Calu3 (cell line): Measurements from ENCODE around the gene SSBP2. TPM values are rescaled to one million over a fixed set of nuclear protein-coding genes. Genes with fewer than 3 reads are reported as not detected.

Source experiments
- BruUV-seq: library from RNA; stranded (reverse); fragments of 400-500 nt; replicated peaks from 2 replicates; lab custom pipeline; 2021; lab: Mats Ljungman, UMichigan
- CTCF ChIA-PET: fragments of 300-600 bp; sonication (Branson Sonifier 250); formaldehyde crosslinking; loops from one replicate; lab custom pipeline; 2022; ENCODE audit warnings: antibody characterized with exemption; lab: Charles Lee
- DNase-seq: peaks from one replicate; pipeline ENCODE4 v3.0.0; 2022
- H3K27ac Mint-ChIP-seq: one replicate; pipeline ENCODE4 v1.8.0; 2022; ENCODE audit warnings: mixed read lengths; ENCODE audit not compliant: unreplicated experiment
- H3K27me3 Mint-ChIP-seq: one replicate; pipeline ENCODE4 v1.8.0; 2022; ENCODE audit warnings: mixed read lengths; ENCODE audit not compliant: unreplicated experiment
- H3K36me3 Mint-ChIP-seq: one replicate; pipeline ENCODE4 v1.8.0; 2022; ENCODE audit warnings: mild to moderate bottlenecking, moderate library complexity, mixed read lengths; ENCODE audit not compliant: insufficient read depth, unreplicated experiment
- H3K4me1 Mint-ChIP-seq: one replicate; pipeline ENCODE4 v1.8.0; 2022; ENCODE audit warnings: mild to moderate bottlenecking, low read depth, mixed read lengths; ENCODE audit not compliant: unreplicated experiment
- H3K4me3 Mint-ChIP-seq: one replicate; pipeline ENCODE4 v1.8.0; 2022; ENCODE audit warnings: mild to moderate bottlenecking, low read depth, moderate library complexity, mixed read lengths; ENCODE audit not compliant: unreplicated experiment
- H3K9me3 Mint-ChIP-seq: one replicate; pipeline ENCODE4 v1.8.0; 2022; ENCODE audit warnings: low read depth, mixed read lengths; ENCODE audit not compliant: unreplicated experiment
- CTCF ChIP-seq: fragments of 200-600 bp; IDR thresholded peaks from one replicate; pipeline ENCODE4 v1.8.0; 2022; ENCODE audit warnings: antibody characterized with exemption; ENCODE audit not compliant: unreplicated experiment
- intact Hi-C: fragments of 100-400 bp; cut with micrococcal nuclease; formaldehyde crosslinking; loops from one replicate; pipeline ENCODE4 v1.10.0; 2022; ENCODE audit not compliant: unreplicated experiment
- total RNA-seq: library from RNA; stranded (reverse); gene quantifications from 2 replicates; pipeline ENCODE4 v1.2.3, GENCODE V29; 2022

The SSBP2 gene
- total RNA-seq, 1 experiment from 2014 or later, result 18.9 TPM

DNA sequence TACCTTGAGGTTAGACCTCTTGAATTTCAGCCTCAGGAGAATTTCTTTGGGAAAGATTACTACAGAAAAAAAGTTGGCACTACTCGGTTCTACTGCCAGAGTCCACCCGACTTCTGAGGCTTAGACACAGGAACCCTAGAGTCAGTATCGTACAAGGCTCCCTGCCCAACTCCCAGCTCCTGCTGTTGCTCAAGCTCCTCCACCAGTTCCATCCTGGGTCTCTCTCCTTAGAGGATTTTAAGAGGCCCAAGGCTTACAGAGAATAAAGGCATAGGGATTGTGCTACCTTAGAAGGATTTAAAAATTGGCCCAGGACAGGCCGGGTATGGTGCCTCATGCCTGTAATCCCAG, 29.0 kb upstream of the SSBP2 start:
- H3K27me3 Mint-ChIP-seq, result no peaks in the 10 kb centered on the region
- H3K4me1 Mint-ChIP-seq, result peaks cover 16% of the 10 kb centered on the region
- H3K27ac Mint-ChIP-seq, result no peak overlapping the region
- no peaks in the 10 kb centered on the region for H3K9me3 Mint-ChIP-seq
- intact Hi-C loops, result no loop called here
- no peak overlapping the region for H3K4me3 Mint-ChIP-seq
- no peak for DNase-seq
- no peak for TF ChIP-seq CTCF
- H3K36me3 Mint-ChIP-seq, result no peaks in the 10 kb centered on the region
- CTCF ChIA-PET, result interaction anchor here (0.9 to 1.8 kb wide), 4 partner anchors 11 to 58 kb away, joined by 4 to 6 read pairs (median 4); partner anchors contain the start of gene SSBP2
- no TSS peak for BruUV-seq

DNA sequence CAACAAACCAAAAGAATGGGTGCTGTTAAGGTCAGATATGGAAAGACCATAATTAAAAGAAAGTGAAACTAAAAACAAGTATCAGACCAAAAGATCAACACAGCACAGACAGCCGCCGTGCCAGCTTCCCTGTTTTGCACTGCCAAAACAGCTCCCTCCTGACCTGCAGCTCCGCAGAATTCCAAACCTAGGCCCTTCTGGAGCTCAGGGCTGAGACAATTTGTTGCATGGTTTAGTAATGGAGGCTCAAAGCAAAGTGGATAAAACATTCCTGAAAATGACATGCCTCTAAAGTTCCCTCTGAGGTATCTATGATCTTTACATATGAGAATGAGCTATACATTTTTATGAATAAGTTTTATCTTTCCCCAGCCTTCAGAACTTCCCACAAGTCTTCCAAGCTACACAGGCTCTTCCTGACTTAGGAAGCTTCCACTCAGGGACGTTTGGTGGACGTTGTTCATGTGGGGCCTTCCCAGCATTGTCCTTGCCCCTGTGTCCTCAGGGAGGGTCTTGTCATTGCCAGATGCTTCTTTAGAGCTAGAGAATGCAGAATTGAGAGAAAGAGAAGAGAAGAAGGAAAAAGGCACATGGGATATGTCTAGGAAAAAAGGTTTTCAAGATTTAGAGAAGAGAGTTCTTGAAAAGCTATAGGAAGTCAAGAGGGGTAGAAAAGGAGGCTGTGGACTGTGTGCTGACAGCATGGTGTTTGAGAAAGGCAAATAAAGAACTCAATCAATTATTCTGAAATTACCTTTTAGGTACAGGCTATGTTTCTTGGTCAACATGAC, 28.4 kb upstream of the SSBP2 start:
- DNase-seq, result peak; percentile 33
- intact Hi-C loops, result no loop called here
- Mint-ChIP-seq H3K4me3 (peak overlapping the region; percentile 27), H3K9me3 (no peaks in the 10 kb centered on the region), H3K36me3 (no peaks in the 10 kb centered on the region), H3K4me1 (peaks cover 16% of the 10 kb centered on the region), H3K27me3 (no peaks in the 10 kb centered on the region), H3K27ac (no peak overlapping the region)
- CTCF ChIA-PET, result interaction anchor here (0.9 to 1.8 kb wide), 4 partner anchors 10 to 59 kb away, joined by 4 to 6 read pairs (median 4); partner anchors contain the start of gene SSBP2
- TF ChIP-seq CTCF, result no peak
- no TSS peak for BruUV-seq

DNA sequence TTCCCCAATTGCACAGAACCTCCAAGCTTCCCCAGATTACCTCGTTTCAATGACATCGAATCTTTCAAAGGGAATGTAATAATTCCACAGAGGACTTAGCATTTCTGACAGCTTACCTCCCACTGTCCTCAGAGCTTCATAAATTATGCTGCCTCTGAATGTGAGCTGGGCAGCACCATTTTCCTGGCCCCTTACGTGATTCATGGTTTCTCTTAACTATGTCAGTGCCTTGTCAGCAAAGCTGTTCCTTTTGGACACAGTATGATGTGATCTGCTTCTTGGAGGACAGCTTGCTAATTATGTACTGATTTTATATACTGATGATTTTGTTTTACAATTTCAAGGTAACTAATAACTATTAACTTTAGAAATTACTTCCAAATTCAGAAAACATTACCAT, 27.7 kb upstream of the SSBP2 start:
- Mint-ChIP-seq H3K27me3 (no peaks in the 10 kb centered on the region), H3K27ac (no peak overlapping the region), H3K36me3 (no peaks in the 10 kb centered on the region), H3K4me3 (peak overlapping the region; percentile 27), H3K9me3 (no peaks in the 10 kb centered on the region), H3K4me1 (peaks cover 22% of the 10 kb centered on the region)
- intact Hi-C loops, result no loop called here
- no peak for TF ChIP-seq CTCF
- no peak for DNase-seq
- CTCF ChIA-PET, result interaction anchor here (1.4 to 1.8 kb wide), 3 partner anchors 9 to 60 kb away, joined by 4 read pairs; no protein-coding TSS in a partner anchor
- no TSS peak for BruUV-seq

DNA sequence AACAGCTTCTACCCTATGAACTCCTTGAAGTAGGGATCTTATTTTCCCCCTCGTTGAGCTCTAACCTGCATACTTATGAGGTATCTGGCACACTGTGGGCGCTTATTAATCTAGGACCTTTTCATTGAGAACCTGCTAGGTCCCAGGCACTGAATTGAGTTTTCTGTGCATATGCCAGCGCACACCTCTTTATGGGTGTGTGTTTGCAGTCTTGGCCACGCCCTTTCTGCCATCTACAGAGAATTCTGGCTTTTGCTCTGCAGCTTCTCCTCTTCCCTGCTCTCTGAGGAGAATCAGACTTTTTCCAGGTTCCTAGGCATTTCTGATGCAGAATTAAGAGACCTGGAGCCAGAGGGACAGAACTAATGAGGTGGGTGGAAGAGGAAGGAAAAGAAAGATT, 25.4 kb upstream of the SSBP2 start:
- Mint-ChIP-seq H3K27ac (no peak overlapping the region), H3K9me3 (no peaks in the 10 kb centered on the region), H3K4me3 (peak overlapping the region; percentile 13), H3K4me1 (peaks cover 32% of the 10 kb centered on the region), H3K36me3 (no peaks in the 10 kb centered on the region), H3K27me3 (no peaks in the 10 kb centered on the region)
- no TSS peak for BruUV-seq
- CTCF ChIA-PET, result interaction anchor here (0.6 kb wide), 2 partner anchors 141 to 1560 kb away, joined by 3 to 7 read pairs; no protein-coding TSS in a partner anchor
- intact Hi-C loops, result no loop called here
- no peak for TF ChIP-seq CTCF
- peak; percentile 21 for DNase-seq
